A673 (cell line): ENCODE measurements around the gene PAPPA. TPM values are rescaled to one million over a fixed set of nuclear protein-coding genes. Genes with fewer than 3 reads are reported as not detected.

Experiments
- BruUV-seq: library from RNA; stranded (reverse); fragments of 400-500 nt; replicated peaks from 2 replicates; lab custom pipeline; 2021; lab: Mats Ljungman, UMichigan
- CTCF ChIA-PET: fragments of 300-600 bp; sonication (Branson Sonifier 250); formaldehyde crosslinking; loops from one replicate; lab custom pipeline; 2022; ENCODE audit warnings: antibody characterized with exemption; lab: Charles Lee
- POLR2A ChIA-PET: fragments of 300-600 bp; sonication (Branson Sonifier 250); formaldehyde crosslinking; loops from one replicate; lab custom pipeline; 2022; ENCODE audit warnings: antibody characterized with exemption; ENCODE audit not compliant: low non-redundant PET; lab: Charles Lee
- DNase-seq: peaks from one replicate; pipeline ENCODE4 v3.0.0-alpha.2; 2015; ENCODE audit warnings: low spot score
- H3K27ac ChIP-seq: fragments of 200-600 bp; sonication (generic); 2 replicates; pipeline ENCODE4 v1.5.1; 2016; ENCODE audit warnings: mixed run types, low read depth, mild to moderate bottlenecking, mixed read lengths, antibody characterized with exemption, low read length; ENCODE audit not compliant: poor library complexity, severe bottlenecking
- H3K27me3 ChIP-seq: fragments of 200-600 bp; sonication (generic); replicated peaks from 2 replicates; pipeline ENCODE4 v1.6.1; 2017; ENCODE audit warnings: mixed run types, low read depth, mild to moderate bottlenecking, mixed read lengths, antibody characterized with exemption, low read length; ENCODE audit not compliant: insufficient read depth, poor library complexity
- H3K36me3 ChIP-seq: fragments of 200-600 bp; sonication (generic); 2 replicates; pipeline ENCODE4 v1.6.1; 2016; ENCODE audit warnings: mixed run types, mild to moderate bottlenecking, mixed read lengths, antibody characterized with exemption, low read length; ENCODE audit not compliant: insufficient read depth, poor library complexity, severe bottlenecking
- H3K4me1 ChIP-seq: fragments of 200-600 bp; sonication (generic); 2 replicates; pipeline ENCODE4 v1.6.1; 2017; ENCODE audit warnings: mixed run types, mild to moderate bottlenecking, mixed read lengths, antibody characterized with exemption, low read length; ENCODE audit not compliant: insufficient read depth, poor library complexity, severe bottlenecking
- H3K4me3 ChIP-seq: fragments of 200-600 bp; sonication (generic); 2 replicates; pipeline ENCODE4 v1.5.1; 2016; ENCODE audit warnings: low read depth, mixed run types, mild to moderate bottlenecking, mixed read lengths, low read length; ENCODE audit not compliant: poor library complexity, severe bottlenecking
- H3K9me3 ChIP-seq: fragments of 200-600 bp; sonication (generic); 2 replicates; pipeline ENCODE4 v1.6.1; 2016; ENCODE audit warnings: mixed run types, low read depth, mild to moderate bottlenecking, mixed read lengths, antibody characterized with exemption, low read length; ENCODE audit not compliant: poor library complexity, severe bottlenecking
- CTCF ChIP-seq: fragments of 300-800, 200-600 bp; sonication (generic); conservative IDR thresholded peaks from 2 replicates; pipeline ENCODE4 v1.5.1; 2017; ENCODE audit warnings: low read depth, mild to moderate bottlenecking, antibody characterized with exemption, low read length, moderate library complexity, mixed read lengths
- EZH2 ChIP-seq: fragments of 200-600 bp; sonication (generic); IDR thresholded peaks from 2 replicates; pipeline ENCODE4 v1.6.1; 2017; ENCODE audit warnings: borderline replicate concordance, low read depth, mild to moderate bottlenecking, mixed read lengths, antibody characterized with exemption, low read length; ENCODE audit not compliant: poor library complexity, severe bottlenecking
- intact Hi-C: fragments of 100-400 bp; cut with micrococcal nuclease; formaldehyde crosslinking; loops from one replicate; pipeline ENCODE4 v1.10.0; 2022; ENCODE audit not compliant: unreplicated experiment
- total RNA-seq: library from RNA; stranded (reverse); gene quantifications from 2 replicates; pipeline ENCODE4 v1.2.3, GENCODE V29; 2021

PAPPA gene
- total RNA-seq, 1 experiment from 2014 or later, result 47.4 TPM

DNA sequence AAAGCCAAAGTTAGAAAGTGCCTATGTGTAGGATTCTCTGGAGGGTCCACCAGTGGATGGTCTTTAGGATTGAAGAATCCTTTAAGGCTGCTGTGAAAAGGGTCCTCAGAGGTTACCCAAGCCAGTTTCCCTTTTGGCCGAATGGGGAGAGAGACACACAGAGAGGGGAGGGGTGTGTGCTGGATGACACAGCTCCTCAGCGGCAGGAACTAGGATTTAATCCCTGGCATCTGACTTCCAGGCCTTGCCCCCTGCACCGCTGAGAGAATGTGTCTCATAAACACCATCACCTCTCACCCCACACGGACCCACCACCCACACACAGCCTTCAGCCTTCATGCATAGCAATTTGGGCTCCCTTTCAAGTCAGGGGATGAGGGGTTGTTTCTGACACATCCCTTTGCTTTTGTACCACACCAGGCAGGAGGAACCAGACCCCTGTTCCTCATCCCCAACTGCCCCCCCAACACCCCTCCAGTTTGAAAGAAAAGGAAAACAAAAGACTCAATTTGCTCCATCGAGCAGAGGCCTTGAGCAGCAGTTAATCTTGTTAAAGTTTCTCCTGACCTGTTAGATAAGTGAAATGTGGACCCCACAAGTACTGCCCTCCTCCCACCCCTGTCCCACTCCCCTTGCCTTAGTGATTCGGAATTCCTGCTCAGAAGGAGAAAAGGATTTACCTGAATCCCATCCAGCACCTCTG, 4.0 kb downstream of the PAPPA start:
- TF ChIP-seq EZH2 (no peak), CTCF (no peak)
- H3K9me3 ChIP-seq, result no peaks in the 10 kb centered on the region
- no TSS peak for BruUV-seq
- H3K27ac ChIP-seq, result peak overlapping the region; percentile 92
- ChIA-PET POLR2A (no interaction called here), CTCF (no interaction called here)
- peak; percentile 56 for DNase-seq
- peaks cover 42% of the 10 kb centered on the region for H3K4me1 ChIP-seq
- peak overlapping the region; percentile 81 for H3K4me3 ChIP-seq
- H3K36me3 ChIP-seq, result peaks cover 25% of the 10 kb centered on the region
- intact Hi-C loops, result loop anchor here (5.0 to 10.0 kb wide), 3 partner anchors 75 to 465 kb away; no protein-coding TSS in a partner anchor
- H3K27me3 ChIP-seq, result no peaks in the 10 kb centered on the region

DNA sequence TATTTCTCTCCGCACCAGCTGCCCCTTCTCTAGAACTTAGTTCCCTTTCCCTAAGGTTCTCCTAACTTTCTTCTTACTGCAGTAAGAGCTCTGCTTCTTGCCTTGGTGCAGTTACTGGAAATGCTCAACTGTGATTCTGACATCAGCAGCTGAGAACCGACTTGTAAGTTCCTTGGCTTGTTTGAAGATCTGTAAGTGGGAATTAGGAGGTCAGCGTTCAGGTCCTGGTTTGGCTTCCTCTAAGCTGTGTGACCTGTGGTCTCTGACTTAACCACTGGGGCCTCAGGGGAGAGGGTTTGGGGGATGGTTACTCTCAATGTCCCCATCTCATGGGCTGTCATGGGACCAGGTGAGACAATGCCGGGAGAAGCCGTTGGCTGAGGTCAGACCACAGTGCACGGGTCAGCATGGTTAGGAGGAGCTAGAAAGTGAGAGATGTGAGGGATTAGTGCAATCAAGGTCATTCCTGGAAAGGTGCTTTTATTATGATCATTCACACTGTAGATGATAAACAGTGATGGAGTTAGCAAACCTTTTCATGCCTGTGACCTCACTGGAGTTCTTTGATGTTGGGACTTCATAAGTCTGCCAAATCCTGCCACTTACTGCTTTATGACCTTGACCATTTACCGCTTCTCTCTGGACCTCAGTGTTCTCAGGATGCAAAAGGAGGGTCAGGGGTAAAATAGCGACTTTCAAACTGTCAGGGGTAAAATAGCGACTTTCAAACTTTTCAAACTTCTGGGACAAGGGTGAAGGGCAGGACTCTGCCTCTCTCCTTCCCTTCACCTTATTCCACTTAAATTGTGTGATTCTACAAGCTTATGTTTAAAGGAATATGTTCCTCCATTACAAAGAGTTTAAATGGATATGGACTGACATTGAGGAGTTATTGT, 7.3 kb downstream of the PAPPA start:
- H3K27me3 ChIP-seq, result no peaks in the 10 kb centered on the region

More for the DNA sequence above, 7.3 kb downstream of the PAPPA start:
- Histone ChIP-seq H3K4me1 (peaks cover 44% of the 10 kb centered on the region), H3K9me3 (no peaks in the 10 kb centered on the region), H3K4me3 (no peak overlapping the region), H3K27ac (peak overlapping the region; percentile 14), H3K36me3 (peaks cover 39% of the 10 kb centered on the region)
- POLR2A ChIA-PET, result interaction anchor here (0.7 kb wide), 1 partner anchor 1191 kb away, joined by 3 read pairs; no protein-coding TSS in a partner anchor
- TF ChIP-seq CTCF, result no peak
- TF ChIP-seq EZH2, result no peak
- intact Hi-C loops, result no loop called here
- no TSS peak for BruUV-seq
- CTCF ChIA-PET, result interaction anchor here (0.6 kb wide), 1 partner anchor 9 kb away, joined by 3 read pairs; no protein-coding TSS in a partner anchor
- no peak for DNase-seq
